ENCODE data around the gene LIN7A.

Gene LIN7A

DNA sequence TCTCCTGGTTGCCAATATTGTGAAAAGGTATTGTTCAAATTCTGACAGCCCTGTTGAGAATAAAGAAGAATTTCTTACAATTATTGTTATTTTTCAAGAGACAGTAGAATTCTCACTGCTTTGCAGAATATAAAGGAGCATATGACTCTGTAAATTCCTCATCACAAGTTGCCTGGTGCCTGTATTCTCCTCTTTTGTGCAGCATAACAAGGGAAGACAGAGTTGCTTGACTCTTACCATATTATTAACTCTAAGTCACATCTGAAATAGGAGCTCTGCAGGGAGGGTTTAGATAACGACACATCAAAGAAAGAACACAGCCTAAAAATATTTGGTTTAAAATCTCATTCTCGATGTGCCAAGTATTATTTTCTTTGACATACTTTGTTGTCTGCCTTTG is 189.9 kb downstream of the LIN7A start:
- FAIRE-seq, result no peak
- no peak for DNase-seq (ENCODE audit: insufficient read length, low spot score)
- TF ChIP-seq, protein P1, sequence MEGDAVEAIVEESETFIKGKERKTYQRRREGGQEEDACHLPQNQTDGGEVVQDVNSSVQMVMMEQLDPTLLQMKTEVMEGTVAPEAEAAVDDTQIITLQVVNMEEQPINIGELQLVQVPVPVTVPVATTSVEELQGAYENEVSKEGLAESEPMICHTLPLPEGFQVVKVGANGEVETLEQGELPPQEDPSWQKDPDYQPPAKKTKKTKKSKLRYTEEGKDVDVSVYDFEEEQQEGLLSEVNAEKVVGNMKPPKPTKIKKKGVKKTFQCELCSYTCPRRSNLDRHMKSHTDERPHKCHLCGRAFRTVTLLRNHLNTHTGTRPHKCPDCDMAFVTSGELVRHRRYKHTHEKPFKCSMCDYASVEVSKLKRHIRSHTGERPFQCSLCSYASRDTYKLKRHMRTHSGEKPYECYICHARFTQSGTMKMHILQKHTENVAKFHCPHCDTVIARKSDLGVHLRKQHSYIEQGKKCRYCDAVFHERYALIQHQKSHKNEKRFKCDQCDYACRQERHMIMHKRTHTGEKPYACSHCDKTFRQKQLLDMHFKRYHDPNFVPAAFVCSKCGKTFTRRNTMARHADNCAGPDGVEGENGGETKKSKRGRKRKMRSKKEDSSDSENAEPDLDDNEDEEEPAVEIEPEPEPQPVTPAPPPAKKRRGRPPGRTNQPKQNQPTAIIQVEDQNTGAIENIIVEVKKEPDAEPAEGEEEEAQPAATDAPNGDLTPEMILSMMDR (IDR thresholded peaks at IDR 0.05; ENCODE audit: insufficient read depth, missing control alignments), result no peak

DNA sequence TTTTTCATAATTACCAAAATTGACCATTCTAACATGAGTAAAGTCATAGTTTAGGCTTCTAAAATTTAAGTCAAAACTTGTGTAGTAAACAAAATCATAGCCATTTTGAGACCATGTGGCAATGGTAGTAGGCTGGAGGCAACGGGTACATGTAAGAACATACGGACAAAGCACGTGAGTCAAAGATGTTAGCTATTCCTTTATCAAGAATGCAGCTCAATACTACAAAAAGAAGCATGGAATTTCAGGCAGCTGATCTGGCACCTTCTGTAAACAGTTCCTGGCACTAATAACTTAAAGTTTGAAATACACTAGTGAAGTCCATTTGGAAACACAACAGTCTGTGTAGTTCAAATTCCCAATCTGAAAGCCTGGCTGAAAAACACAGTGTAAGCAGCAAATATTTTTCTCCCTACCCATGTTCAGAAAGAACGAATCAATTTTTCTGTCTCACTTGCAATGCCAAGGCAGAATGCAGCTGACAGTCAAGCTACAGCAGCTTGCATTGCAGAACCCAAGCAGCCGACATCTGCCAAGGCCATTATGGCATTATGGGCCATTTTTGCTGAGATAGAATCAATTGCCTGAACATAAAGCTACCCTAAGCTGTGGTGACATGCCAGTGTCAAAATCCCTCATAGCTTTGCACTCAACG is 191.8 kb downstream of the LIN7A start:
- DNase-seq (ENCODE audit: insufficient read length, low spot score), result no peak
- no peak for FAIRE-seq
- TF ChIP-seq, protein P1 (IDR thresholded peaks at IDR 0.05; ENCODE audit: insufficient read depth, missing control alignments), result no peak
